Measurements from ENCODE around the gene ZNF682.

DNA sequence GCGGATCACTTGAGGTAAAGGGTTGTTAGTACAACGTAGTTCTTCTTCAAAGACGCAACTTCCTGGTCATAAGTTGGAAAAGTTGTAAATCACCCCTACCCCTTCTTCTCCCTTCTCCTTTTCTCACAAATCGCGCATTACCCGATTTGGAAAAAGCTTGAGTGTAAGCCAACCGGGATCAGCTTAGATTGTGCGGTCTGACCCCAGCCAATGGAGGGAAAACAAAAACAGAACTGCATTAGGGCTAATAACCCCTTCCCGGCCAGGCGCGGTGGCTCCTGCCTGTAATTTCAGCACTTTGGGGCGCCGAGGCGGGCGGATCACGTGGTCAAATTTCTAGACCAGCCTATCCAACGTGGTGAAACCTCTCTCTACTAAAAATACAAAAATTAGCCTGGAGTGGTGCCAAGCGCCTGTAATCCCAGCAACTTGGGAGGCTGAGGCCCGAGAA, 39.3 kb upstream of the ZNF682 start:
- TF ChIP-seq, protein P1, sequence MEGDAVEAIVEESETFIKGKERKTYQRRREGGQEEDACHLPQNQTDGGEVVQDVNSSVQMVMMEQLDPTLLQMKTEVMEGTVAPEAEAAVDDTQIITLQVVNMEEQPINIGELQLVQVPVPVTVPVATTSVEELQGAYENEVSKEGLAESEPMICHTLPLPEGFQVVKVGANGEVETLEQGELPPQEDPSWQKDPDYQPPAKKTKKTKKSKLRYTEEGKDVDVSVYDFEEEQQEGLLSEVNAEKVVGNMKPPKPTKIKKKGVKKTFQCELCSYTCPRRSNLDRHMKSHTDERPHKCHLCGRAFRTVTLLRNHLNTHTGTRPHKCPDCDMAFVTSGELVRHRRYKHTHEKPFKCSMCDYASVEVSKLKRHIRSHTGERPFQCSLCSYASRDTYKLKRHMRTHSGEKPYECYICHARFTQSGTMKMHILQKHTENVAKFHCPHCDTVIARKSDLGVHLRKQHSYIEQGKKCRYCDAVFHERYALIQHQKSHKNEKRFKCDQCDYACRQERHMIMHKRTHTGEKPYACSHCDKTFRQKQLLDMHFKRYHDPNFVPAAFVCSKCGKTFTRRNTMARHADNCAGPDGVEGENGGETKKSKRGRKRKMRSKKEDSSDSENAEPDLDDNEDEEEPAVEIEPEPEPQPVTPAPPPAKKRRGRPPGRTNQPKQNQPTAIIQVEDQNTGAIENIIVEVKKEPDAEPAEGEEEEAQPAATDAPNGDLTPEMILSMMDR (IDR thresholded peaks at IDR 0.05 in 2 of 3, conservative IDR thresholded peaks at IDR 0.05 in 1 of 3; ENCODE audit: insufficient read depth in 2 of 3, low read depth in 1 of 3, low read length in 3 of 3), result no peak
- TF ChIP-seq YY1 (IDR thresholded peaks at IDR 0.05; ENCODE audit: borderline replicate concordance in 1 of 3, control insufficient read depth in 1 of 3, extremely low read depth in 1 of 3, insufficient read depth in 3 of 3, insufficient read length in 1 of 3, insufficient replicate concordance in 2 of 3, low read depth in 1 of 3, low read length in 2 of 3) (no peak), MAFK (IDR thresholded peaks at IDR 0.05; ENCODE audit: low read length) (no peak), FOXK1 (CRISPR knock-in tag; IDR thresholded peaks at IDR 0.05; ENCODE audit: borderline replicate concordance) (no peak), MAX (CRISPR knock-in tag; IDR thresholded peaks at IDR 0.05) (no peak)

Measured in K562 (cell line).